WTC11 (cell line): Measurements from ENCODE around the gene SRRM3. TPM values are rescaled to one million over a fixed set of nuclear protein-coding genes. Genes with fewer than 3 reads are reported as not detected.

Experiments
- ATAC-seq: fragments of 200-7000 bp; cut with Tn5 transposase; 2 replicates; pipeline ENCODE4 v1.10.0; 2021; ENCODE audit warnings: mild to moderate bottlenecking, moderate library complexity
- CTCF ChIA-PET: fragments of 300-600 bp; sonication (Branson Sonifier 250); formaldehyde crosslinking; loops from one replicate; lab custom pipeline; 2021; ENCODE audit warnings: antibody characterized with exemption; lab: Charles Lee
- POLR2A ChIA-PET: fragments of 350-600 bp; sonication (Branson Sonifier 250); formaldehyde crosslinking; loops from one replicate; lab custom pipeline; 2021; ENCODE audit warnings: antibody characterized with exemption; lab: Charles Lee
- DNase-seq: peaks from one replicate; pipeline ENCODE4 v3.0.0; 2021; ENCODE audit warnings: low spot score
- H3K27ac Mint-ChIP-seq: 2 replicates; pipeline ENCODE4 v1.8.0; 2021; ENCODE audit warnings: mixed read lengths
- H3K27me3 Mint-ChIP-seq: 2 replicates; pipeline ENCODE4 v1.8.0; 2021; ENCODE audit warnings: low read depth, mild to moderate bottlenecking, moderate library complexity, mixed read lengths
- H3K36me3 Mint-ChIP-seq: 2 replicates; pipeline ENCODE4 v1.8.0; 2021; ENCODE audit warnings: mixed read lengths
- H3K4me1 Mint-ChIP-seq: 2 replicates; pipeline ENCODE4 v1.8.0; 2022; ENCODE audit warnings: mixed read lengths
- H3K4me3 Mint-ChIP-seq: 2 replicates; pipeline ENCODE4 v1.8.0; 2021; ENCODE audit warnings: mild to moderate bottlenecking, moderate library complexity, mixed read lengths
- H3K9me3 Mint-ChIP-seq: 2 replicates; pipeline ENCODE4 v1.8.0; 2021; ENCODE audit warnings: mixed read lengths
- AR ChIP-seq: fragments of 250-450 bp; sonication (Bioruptor Pico); IDR thresholded peaks from 2 replicates; pipeline ENCODE4 v1.9.0; 2021; ENCODE audit warnings: mild to moderate bottlenecking
- ERG ChIP-seq: fragments of 250-450 bp; sonication (Bioruptor Pico); IDR thresholded peaks from 2 replicates; pipeline ENCODE4 v1.8.0; 2021; ENCODE audit warnings: mild to moderate bottlenecking
- ESRRA ChIP-seq: sonication (generic); formaldehyde crosslinking; IDR thresholded peaks from 2 replicates; pipeline ENCODE4 v1.8.1; 2022; ENCODE audit warnings: mild to moderate bottlenecking, missing genetic modification reagents, borderline replicate concordance
- FOXK1 ChIP-seq: sonication (generic); formaldehyde crosslinking; IDR thresholded peaks from 2 replicates; pipeline ENCODE4 v1.8.0; 2022; ENCODE audit warnings: mild to moderate bottlenecking, moderate library complexity, missing genetic modification reagents
- MLX ChIP-seq: sonication (generic); formaldehyde crosslinking; IDR thresholded peaks from 2 replicates; pipeline ENCODE4 v1.8.1; 2023; ENCODE audit warnings: mild to moderate bottlenecking, missing genetic modification reagents, moderate library complexity
- MYBL2 ChIP-seq: sonication (generic); formaldehyde crosslinking; IDR thresholded peaks from 2 replicates; pipeline ENCODE4 v1.8.1; 2023; ENCODE audit warnings: mild to moderate bottlenecking, moderate library complexity, missing genetic modification reagents
- NFATC4 ChIP-seq: fragments of 250-450 bp; sonication (Bioruptor Pico); IDR thresholded peaks from 2 replicates; pipeline ENCODE4 v1.9.0; 2021; ENCODE audit warnings: mild to moderate bottlenecking
- PRDM15 ChIP-seq: sonication (generic); formaldehyde crosslinking; IDR thresholded peaks from 2 replicates; pipeline ENCODE4 v1.8.0; 2022; ENCODE audit warnings: missing genetic modification reagents
- PREB ChIP-seq: sonication (generic); formaldehyde crosslinking; IDR thresholded peaks from 2 replicates; pipeline ENCODE4 v1.8.1; 2022; ENCODE audit warnings: mild to moderate bottlenecking, missing genetic modification reagents, moderate library complexity, borderline replicate concordance
- TEAD1 ChIP-seq: sonication (generic); formaldehyde crosslinking; IDR thresholded peaks from 2 replicates; pipeline ENCODE4 v1.8.0; 2022; ENCODE audit warnings: mild to moderate bottlenecking, missing genetic modification reagents
- ZNF121 ChIP-seq: sonication (generic); formaldehyde crosslinking; IDR thresholded peaks from 2 replicates; pipeline ENCODE4 v1.8.0; 2023; ENCODE audit warnings: missing genetic modification reagents
- ZNF232 ChIP-seq: sonication (generic); formaldehyde crosslinking; IDR thresholded peaks from 2 replicates; pipeline ENCODE4 v1.8.0; 2022; ENCODE audit warnings: mild to moderate bottlenecking, missing genetic modification reagents
- ZNF512 ChIP-seq: sonication (generic); formaldehyde crosslinking; IDR thresholded peaks from 2 replicates; pipeline ENCODE4 v1.8.1; 2022; ENCODE audit warnings: missing genetic modification reagents, borderline replicate concordance
- ZNF532 ChIP-seq: fragments of 250-450 bp; sonication (Bioruptor Pico); IDR thresholded peaks from 2 replicates; pipeline ENCODE4 v1.9.0; 2021; ENCODE audit warnings: mild to moderate bottlenecking, borderline replicate concordance
- ZNF671 ChIP-seq: fragments of 250-450 bp; sonication (Bioruptor Pico); IDR thresholded peaks from 2 replicates; pipeline ENCODE4 v1.8.0; 2021; ENCODE audit warnings: mild to moderate bottlenecking
- ZSCAN18 ChIP-seq: fragments of 250-450 bp; sonication (Bioruptor Pico); IDR thresholded peaks from 2 replicates; pipeline ENCODE4 v2.1.2; 2022; ENCODE audit warnings: mild to moderate bottlenecking, moderate library complexity
- total RNA-seq: library from RNA; stranded (reverse); gene quantifications from 3 replicates; pipeline ENCODE4 v1.2.3, GENCODE V29; 2021

The SRRM3 gene
- total RNA-seq, 1 experiment from 2014 or later = 17.7 TPM

GRCh38 chr7:76280408-76280807 is 78.7 kb downstream of the SRRM3 start (continued):
- TF ChIP-seq AR (CRISPR knock-in tag) = no peak

GRCh38 chr7:76281006-76281705 is 79.5 kb downstream of the SRRM3 start:
- DNase-seq (no peak), ATAC-seq (no peak)
- CTCF ChIA-PET = interaction anchor here (1.0 to 5.5 kb wide), 3 partner anchors 19 to 33 kb away, joined by 7 to 35 read pairs (median 34); no protein-coding TSS in a partner anchor
- peaks cover 67% of the 10 kb centered on the region for H3K27me3 Mint-ChIP-seq
- no peaks in the 10 kb centered on the region for H3K9me3 Mint-ChIP-seq
- H3K4me1 Mint-ChIP-seq = peaks cover 19% of the 10 kb centered on the region
- TF ChIP-seq MLX (CRISPR knock-in tag) = no peak
- TF ChIP-seq TEAD1 = no peak
- TF ChIP-seq ZNF512 (CRISPR knock-in tag) = no peak
- no peak for TF ChIP-seq PREB (CRISPR knock-in tag)
- TF ChIP-seq ESRRA (CRISPR knock-in tag) = no peak
- TF ChIP-seq ZSCAN18 (CRISPR knock-in tag) = no peak
- TF ChIP-seq ZNF532 = no peak
- no peak for TF ChIP-seq PRDM15 (CRISPR knock-in tag)
- no peak for TF ChIP-seq ZNF671 (CRISPR knock-in tag)
- no peak for TF ChIP-seq ERG (CRISPR knock-in tag)
- TF ChIP-seq ZNF232 (CRISPR knock-in tag) = no peak
- no peak for TF ChIP-seq MYBL2 (CRISPR knock-in tag)
- TF ChIP-seq ZNF121 (CRISPR knock-in tag) = no peak
- TF ChIP-seq NFATC4 (CRISPR knock-in tag) = no peak
- TF ChIP-seq FOXK1 (CRISPR knock-in tag) = no peak
- H3K4me3 Mint-ChIP-seq = peak overlapping the region; percentile 84
- no peak overlapping the region for H3K27ac Mint-ChIP-seq
- POLR2A ChIA-PET = interaction anchor here (0.5 to 1.5 kb wide), 2 partner anchors 34 to 37 kb away, joined by 3 to 8 read pairs; no protein-coding TSS in a partner anchor
- no peaks in the 10 kb centered on the region for H3K36me3 Mint-ChIP-seq
